ENCODE data around the gene CFAP65. TPM values are rescaled to one million over a fixed set of nuclear protein-coding genes. Genes with fewer than 3 reads are reported as not detected.

CFAP65 gene
- total and polyA plus RNA-seq, 2 of the 13 experiments (the other 11 are each of a cell fraction or from before 2014, with no cell fraction given) = 0.05 TPM; not detected in 1

GRCh38 chr2:219081096-219081495 lies 39.8 kb upstream of the CFAP65 start:
- Histone ChIP-seq H3K27me3 (ENCODE audit: control insufficient read depth in 1 of 2, insufficient read depth in 2 of 2, low read length in 2 of 2) (no peaks in the 10 kb centered on the region), H3K9me3 (ENCODE audit: low read length) (no peaks in the 10 kb centered on the region), H3K27ac (ENCODE audit: extremely low read length, insufficient read depth, low read length) (no peak overlapping the region), H3K4me2 (ENCODE audit: low read depth, low read length) (peak overlapping the region; percentile 60), H3K4me3 (replicated peaks in 1 of 3; ENCODE audit: insufficient read depth in 1 of 3, low read depth in 2 of 3, low read length in 3 of 3) (no peak overlapping the region; a peak in 1 of 6 replicates), H3K36me3 (replicated peaks in 1 of 2; ENCODE audit: control insufficient read depth in 1 of 2, insufficient read depth in 2 of 2, low read length in 2 of 2) (peaks cover 10 to 11% of the 10 kb centered on the region in 2 experiments; a peak in 4 of 5 replicates), H2AFZ (ENCODE audit: low read length) (no peak overlapping the region), H3K4me1 (ENCODE audit: insufficient read depth, low read length) (peaks cover 56% of the 10 kb centered on the region), H3K9ac (ENCODE audit: insufficient read depth, low read depth, low read length) (no peak overlapping the region), H3K79me2 (ENCODE audit: insufficient read depth, low read length) (no peaks in the 10 kb centered on the region), H4K20me1 (ENCODE audit: insufficient read depth, low read length) (no peaks in the 10 kb centered on the region; the same call in 1 of the 2 replicates)
- ATAC-seq (peak; percentile 84), DNase-seq (ENCODE audit: low spot score) (peak; percentile 89), FAIRE-seq (peak; percentile 79)
- ChIA-PET CTCF (ENCODE audit: low intra/inter-chr PET ratio, low total read pairs) (no interaction called here), POLR2A (interaction anchor here (1.0 to 3.3 kb wide), 3 partner anchors 10 to 95 kb away, joined by 3 to 20 read pairs (median 5); partner anchors contain the start of gene CNPPD1)
- intact Hi-C loops (cut with micrococcal nuclease; ENCODE audit: unreplicated experiment) = loop anchor here (1.0 kb wide), 1 partner anchor 10 kb away; no protein-coding TSS in a partner anchor
- no TSS peak for BruUV-seq (replicated peaks)
- 1% methylated on average over 7 of the region's 7 CpGs for WGBS (ENCODE audit: low lambda C conversion rate)
- in situ Hi-C loops (cut with HindIII; ENCODE audit: extremely low pct_ligation_motif_present, low pct_unique_long_range_greater_than_20kb) = no loop called here
- TF ChIP-seq HOMEZ (CRISPR knock-in tag; IDR thresholded peaks at IDR 0.05; ENCODE audit: low read depth) = peak; percentile 77
- peak; percentile 64; the same call in 1 of the 2 replicates for TF ChIP-seq FOSL2 (CRISPR knock-in tag; IDR thresholded peaks at IDR 0.05)
- peak; percentile 88 for TF ChIP-seq TBX2 (CRISPR knock-in tag; IDR thresholded peaks at IDR 0.05; ENCODE audit: borderline replicate concordance)
- TF ChIP-seq ZNF800 (CRISPR knock-in tag; IDR thresholded peaks at IDR 0.05) = no peak
- TF ChIP-seq ZNF574 (CRISPR knock-in tag; IDR thresholded peaks at IDR 0.05) = 0 out of 2 replicates have a peak, but pooled peaks have one; percentile 28
- 0 out of 2 replicates have a peak, but pooled peaks have one; percentile 39 for TF ChIP-seq UBTF (CRISPR knock-in tag; IDR thresholded peaks at IDR 0.05)
- TF ChIP-seq SMARCC2 (IDR thresholded peaks at IDR 0.05) = no peak
- no peak for TF ChIP-seq RBAK (CRISPR knock-in tag; IDR thresholded peaks at IDR 0.05)
- TF ChIP-seq RERE (CRISPR knock-in tag; IDR thresholded peaks at IDR 0.05; ENCODE audit: low read depth) = peak; percentile 55; the same call in 1 of the 2 replicates

Data from HepG2 (cell line).